ENCODE data around the gene WNK2.

The WNK2 gene

DNA sequence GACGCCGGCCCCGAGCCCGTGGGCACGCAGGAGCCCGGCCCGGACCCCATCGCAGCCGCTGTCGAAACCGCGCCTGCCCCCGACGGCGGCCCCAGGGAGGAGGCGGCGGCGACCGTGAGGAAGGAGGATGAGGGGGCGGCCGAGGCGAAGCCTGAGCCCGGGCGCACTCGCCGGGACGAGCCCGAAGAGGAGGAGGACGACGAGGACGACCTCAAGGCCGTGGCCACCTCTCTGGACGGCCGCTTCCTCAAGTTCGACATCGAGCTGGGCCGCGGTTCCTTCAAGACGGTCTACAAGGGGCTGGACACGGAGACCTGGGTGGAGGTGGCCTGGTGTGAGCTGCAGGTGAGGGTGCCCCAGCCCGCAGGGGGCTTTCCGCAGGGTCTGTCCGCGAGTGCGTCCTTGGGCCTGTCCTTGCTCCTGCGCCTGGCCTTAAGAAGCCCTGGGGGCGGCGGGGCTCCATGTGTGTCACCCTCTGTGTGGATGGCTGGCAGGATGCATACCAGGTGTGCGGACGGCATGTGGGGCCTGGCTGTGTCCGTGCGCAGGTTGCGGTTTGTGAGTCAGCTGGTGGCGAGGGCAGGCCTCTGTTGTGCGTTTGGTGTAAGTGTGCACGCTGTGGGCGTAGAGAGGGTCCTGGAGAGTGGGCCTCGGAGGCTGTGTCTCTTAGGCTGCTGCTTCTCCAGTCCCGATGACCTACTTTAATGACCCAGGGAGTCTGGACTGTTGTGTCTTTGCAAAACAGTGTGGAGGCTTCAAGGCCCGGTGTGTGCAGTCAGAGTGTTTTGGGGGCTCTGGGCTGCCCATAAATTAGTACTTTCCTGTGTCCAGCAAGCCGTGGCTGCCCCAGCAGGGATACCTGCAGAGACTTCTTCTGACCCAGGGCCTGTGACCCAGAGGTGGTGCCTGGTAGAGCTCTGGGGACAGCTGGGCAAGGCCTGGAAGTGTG is 1.6 kb downstream of the WNK2 start:
- no peak for DNase-seq (ENCODE audit: low read depth)

DNA sequence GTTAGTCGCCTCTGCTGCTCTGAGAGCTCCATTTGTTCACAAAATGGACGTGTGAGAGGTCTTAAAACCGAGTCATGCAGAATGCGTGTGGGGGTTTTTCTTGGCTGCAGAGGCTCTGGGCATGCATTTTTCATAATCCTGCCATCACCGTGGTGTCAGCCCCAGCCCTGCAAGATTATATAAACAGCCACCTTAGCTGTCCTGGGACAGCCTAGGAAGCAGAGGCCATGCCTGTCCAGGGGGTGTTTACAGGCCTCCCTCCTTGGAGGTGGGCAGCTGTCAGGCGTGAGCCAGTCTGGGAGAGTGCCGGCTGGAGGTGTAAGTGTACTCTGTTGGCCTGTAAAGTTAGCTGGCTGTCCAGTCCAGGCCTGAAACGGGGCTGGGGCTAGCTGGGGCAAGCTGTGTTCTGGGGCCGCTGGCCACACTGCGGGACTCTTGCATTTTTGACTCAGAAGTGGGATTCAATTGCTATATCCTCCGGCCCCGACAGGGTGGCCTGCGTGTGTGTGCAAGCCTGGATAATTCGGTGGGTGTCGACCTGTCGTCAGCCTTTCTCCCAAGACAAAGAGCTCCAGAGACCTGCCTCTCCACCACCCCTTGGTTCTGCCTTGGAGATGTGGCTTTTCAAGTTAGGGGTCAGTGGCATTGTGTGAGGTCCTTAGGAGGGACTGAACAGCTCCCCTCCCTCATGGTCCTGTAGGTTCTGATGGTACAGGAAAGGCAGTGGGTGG is 2.4 kb downstream of the WNK2 start:
- no peak for DNase-seq (ENCODE audit: low read depth)

DNA sequence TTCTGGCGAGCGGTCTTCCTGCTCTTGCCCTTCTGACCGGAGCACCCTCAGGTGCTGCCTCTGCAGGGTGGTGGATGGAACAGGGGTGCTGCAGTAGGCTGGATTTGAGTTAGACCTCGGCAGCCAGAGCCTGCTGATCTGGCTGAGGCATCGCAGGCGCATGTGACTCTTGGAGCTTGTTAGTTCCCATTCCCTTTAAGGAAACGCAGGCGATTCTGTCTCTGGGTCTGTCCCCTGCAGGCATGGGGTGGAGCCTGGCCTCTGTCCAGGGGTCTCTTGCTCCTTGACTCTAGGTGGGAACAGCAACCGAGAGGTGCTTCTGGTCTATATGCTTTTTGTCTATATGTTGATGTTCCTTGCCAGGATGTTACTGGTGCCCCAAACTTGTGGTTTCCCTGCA is 3.1 kb downstream of the WNK2 start:
- DNase-seq (ENCODE audit: low read depth), result no peak

DNA sequence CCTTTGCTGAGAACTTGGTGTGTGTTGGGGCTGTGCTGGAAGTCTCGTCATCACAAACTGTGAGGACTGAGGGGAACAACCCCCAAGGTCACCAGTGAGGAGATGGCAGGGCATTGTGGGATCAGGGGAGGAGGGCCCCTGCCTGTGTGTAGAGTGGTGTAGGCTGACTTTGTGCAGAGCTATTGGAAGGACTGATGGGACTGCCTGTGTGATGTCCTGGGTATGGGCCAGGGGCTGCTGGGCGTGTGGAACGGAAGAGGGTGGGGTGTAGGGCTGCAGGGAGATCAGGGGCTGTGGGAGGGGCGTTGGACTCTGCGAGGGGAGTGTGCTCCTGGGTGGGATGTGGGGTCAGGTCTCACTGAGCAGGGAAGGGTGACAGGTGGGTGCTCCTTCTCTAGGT is 3.6 kb downstream of the WNK2 start:
- no peak for DNase-seq (ENCODE audit: low read depth)

DNA sequence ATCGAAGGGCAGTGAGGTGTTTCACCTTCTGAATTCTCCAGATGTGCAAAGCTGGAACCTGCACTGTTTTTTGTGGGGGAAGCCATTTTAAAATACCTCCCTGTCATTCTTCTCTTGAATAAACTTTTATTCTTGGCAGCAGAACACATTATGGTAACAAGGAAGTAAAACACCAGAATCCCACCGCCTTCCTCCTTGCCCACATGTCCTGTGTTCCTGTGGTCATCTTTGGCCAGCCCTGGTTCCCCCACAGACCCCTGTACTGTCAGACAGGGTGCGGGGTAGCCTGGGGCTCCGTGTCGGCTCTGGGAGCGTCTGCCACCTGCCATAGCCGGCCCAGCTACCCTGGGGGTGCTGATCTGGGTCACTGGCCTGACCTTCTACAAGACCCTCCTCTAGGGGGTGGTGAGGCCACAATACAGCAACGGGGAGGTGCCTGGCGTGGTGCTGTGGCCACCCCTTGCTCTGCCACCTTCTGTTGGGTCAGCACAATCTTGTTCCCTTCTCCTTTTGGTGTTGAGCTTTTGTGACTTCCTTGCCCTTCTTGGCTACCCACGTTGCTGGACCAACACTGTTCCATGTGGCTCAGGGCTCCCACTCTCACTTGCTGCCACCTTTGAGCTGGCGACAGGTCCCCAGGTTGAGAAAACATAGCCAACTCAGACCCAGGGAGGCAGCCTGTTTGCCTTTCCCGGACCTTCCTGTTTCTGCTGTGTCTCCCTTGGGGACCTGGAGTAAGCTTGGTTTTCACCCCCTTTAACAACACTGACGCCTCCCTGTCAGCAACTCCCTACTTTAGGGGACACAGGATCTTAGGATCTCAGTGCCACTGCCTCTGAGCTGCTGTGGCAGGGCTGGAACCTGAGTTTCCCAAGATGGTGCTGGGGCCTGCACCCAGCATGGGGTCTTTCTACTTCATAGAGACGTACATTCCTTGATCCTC is 4.8 kb downstream of the WNK2 start:
- DNase-seq (ENCODE audit: low read depth), result no peak

DNA sequence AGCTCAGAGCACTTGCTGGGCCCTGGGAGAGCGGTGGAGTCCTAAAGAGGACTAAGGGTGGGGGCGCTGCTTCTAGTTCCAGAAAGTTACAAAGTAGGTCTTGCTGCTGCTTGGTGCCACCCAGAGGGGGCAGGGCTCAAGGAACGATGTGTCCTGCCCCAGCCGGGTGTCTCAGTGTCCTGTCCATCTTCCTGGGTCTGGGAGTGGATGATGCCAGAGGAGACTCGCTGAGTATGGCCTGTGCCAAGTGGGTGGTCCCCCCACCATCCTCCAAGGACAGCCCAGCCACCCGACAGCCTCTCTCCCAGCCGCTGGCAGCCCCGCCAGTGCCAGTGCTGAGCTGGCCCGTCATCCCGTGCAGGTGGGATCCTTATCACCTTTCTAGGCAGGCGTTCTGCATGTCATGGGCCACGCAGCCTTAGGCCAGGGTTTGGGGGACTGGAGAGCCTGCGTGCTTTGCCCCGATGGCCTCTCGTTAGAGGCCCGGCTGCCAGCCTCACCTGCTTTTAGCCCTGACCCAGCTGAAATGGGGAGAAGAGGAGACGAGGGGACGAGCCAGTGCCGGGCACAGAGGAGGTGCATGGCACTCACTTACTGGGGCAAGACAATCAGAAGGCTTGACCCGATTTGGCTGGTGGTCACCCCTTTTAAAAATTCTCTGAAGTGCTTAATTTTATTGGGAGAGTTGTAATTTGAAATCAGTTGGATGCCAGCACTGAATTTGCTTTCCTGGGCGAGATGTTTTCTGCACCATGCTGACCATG is 5.6 kb downstream of the WNK2 start:
- DNase-seq (ENCODE audit: low read depth), result no peak

DNA sequence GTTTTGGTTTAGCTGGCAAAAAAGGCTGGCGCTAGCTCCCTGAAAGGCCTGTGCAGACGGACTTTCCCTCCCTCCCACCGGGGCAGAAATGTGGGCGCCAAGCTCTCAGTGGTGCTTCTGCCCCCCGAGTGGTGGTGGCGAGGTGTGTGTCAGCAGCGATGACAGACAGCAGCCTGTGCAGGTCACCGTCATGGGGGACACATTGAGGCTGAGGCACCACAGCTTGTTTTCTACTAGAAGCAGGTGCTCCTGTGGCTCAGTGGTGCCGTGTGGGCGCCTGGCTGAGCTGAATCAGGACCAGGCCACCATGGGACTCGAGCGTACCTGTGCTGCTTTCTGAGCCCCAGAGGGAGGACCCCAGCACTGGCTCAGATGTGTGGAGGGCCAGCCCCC is 6.2 kb downstream of the WNK2 start:
- DNase-seq (ENCODE audit: low read depth), result no peak

DNA sequence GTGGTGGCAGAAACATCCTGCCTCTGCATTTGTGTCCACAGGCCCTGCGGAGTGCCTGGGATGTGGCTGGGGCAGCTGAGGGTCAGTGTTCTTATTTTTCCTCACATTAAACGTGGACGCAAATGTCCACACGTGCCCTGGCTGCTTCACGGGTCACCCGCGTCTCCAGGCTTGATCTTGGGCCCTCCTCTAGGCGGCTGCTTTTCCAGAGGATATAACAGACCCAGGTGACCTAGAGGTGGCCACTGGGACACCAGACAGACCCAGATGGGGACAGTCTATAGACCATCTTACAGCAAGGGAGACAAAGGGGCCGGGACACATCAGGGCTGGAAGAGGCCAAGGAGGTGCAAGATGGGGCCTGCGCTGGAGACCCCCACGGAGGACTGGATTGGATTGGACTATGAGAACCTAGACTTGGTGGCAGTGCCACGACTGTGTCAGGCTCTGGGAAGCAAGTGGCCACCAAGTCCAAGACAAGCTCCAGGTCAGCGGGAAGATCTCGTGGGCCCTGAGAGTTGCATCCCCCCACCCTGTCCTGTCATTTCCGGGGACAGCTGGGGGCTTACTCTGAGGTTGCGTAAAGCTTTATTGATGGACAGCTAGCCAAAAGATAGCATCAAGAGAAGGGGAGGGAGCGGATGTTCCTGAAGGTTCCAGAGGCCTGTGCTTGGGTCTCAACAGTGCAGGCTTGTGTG is 6.9 kb downstream of the WNK2 start:
- DNase-seq (ENCODE audit: low read depth), result no peak

DNA sequence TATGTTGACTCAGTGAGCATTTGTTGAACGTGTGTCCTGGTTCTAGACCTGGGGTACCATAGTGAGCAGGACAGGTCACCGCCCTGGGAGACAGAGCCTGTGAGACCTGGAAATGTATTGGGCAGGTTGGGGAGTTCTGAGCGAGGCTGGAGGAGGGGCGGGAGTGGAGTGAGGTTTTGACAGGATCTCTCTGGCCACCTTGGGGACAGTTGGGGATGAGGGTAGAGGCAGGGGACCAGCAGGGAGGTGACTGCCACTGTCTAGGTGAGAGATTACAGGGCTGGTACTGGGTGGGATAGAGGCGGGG is 7.4 kb downstream of the WNK2 start:
- no peak for DNase-seq (ENCODE audit: low read depth)

DNA sequence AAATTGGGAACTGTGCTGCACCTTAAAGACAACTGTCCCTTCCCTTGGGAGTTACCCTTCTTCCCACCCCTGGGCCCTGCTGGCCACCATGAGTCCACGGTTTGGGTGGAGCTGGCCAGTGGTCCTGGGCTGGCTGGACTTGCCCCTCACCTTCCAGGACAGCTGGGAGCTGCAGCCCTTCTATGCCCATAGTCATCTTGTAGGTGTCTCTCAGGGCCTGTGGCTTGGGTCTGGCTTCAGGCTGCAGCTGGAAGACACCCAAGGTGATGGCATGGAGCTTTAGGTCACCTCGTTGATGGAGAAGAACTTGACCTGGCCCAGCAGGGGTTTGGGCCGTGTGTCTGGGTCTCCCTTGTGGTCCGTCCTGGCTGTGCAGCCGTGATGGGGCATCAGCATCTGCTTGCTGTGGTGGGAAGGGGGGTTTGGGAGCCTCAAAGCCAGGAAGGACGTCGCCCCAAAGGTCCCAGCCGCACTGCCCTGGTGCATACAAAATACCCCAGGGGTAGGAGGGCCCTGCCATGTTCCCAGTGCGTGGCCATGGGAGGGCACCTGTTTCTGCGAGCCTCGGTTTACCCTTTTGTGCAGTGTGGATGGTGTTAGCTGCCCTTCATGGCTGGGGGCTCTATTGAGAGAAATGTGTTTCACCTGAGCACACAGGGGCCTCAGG is 8.9 kb downstream of the WNK2 start:
- DNase-seq (ENCODE audit: low read depth), result no peak

DNA sequence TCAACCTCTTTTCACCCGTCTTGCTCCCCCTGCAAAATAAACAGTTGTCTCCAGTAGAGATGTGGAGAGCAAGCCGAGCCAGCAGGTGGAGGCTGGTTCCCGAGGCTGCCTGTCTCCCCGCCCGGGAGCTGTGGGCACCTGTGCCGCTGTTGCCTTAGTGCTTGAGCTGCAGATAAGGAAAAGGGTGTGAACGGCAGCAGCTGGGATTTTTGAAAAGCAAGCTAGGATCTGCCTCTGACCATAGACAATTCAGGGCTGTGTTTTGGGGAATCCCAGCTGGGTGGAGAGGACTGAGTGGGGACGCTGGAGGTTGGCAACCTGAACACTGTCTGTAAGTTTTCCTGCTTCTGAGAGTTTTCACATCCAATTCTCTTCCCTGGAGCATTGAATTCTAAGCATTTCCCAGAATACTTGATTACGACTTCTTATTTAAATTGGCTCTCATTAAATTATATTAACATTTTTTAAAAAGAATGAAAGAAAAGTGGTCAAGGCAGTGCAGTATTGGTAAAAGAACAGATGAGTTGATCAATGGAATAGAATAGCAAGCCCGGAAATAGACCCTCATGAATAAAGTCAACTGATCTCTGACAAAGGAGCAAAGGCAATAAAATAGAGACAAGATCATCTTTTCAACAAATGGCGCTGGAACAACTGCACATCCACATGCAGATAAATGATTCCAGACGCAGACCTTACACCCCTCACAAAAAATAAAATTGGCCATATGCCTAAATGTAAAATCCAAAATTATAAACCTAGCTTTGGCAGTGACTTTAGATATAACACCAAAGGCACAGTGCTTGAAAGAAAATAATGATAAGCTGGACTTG is 9.7 kb downstream of the WNK2 start:
- no peak for DNase-seq (ENCODE audit: low read depth)

DNA sequence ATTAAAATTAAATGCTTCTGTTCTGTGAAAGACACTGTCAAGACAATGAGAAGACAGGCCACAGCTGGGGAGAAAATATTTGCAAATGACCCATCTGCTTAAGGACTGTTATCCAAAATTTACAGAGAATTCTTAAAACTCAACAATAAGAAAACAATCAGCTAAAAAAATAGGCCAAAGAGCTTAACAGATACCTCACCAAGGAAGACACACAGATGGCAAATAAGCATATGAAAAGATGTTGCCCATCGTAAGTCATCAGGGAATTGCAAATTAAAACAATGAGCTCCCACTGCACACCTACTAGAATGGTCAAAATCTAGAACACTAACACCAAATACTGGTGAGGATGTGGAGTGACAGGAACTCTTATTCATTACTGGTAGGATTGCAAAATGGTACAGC is 10.3 kb downstream of the WNK2 start:
- no peak for DNase-seq (ENCODE audit: low read depth)

DNA sequence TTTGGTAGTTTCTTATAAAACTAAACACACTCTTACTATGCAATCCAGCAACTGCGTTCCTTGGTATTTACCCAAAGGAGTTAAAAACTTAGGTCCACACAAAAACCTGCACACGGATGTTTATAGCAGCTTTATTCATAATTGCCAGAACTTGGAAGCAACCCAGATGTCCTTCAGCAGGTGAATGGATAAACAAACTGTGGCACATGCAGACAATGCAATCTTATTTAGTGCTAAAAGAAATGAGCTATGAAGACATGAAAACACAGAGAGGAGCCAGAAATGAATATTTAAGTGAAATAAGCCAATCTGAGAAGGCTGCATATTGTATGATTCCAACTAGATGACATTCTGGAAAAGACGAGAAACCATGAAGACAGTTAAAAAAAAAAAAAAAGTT is 10.7 kb downstream of the WNK2 start:
- DNase-seq (ENCODE audit: low read depth), result no peak

DNA sequence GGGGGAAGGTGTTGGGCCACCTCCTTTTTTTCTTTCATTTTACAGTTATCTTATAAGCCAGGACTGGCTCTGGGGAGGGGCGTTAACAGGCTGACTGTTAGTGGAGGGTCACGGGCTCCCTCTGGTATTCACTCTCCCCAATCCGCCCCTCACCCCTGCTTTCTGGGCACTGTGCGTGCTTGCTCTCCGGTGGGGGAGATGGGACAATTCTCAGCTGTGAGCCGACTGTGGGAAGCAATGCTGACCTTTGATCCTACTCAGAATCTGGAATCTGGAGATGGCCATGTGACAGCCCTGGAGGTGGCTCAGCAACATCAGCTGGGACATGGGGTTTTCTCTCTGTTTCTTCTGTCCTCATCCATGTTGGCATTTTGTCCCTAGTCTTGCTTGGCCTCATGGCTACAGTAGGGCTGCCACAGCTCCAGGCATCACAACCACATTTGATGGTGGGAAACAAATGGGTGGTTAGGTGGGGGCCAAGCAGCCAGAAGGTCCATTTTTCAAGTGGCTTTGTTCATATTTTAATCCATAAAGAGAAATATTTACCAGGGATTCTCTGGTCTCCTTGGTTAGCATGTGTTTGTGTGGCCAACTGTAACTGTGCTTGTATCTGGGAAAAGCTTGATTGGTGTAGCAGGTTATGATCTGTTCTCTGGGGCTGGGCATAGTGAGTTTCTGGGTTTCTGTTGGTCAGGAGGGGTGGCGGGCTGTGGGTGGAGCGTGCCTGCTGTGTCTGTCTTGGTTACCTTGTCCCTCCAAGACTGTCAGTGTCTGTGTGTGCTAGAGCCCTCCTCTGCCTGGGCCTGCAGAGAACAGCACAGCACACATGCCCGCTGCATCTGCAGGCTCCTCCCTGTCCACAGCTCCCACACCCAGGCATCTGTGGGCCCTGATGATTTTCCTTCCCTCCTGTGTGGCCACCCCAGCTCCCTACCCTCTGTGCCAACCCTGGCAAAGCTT is 12.4 kb downstream of the WNK2 start:
- no peak for DNase-seq (ENCODE audit: low read depth)

DNA sequence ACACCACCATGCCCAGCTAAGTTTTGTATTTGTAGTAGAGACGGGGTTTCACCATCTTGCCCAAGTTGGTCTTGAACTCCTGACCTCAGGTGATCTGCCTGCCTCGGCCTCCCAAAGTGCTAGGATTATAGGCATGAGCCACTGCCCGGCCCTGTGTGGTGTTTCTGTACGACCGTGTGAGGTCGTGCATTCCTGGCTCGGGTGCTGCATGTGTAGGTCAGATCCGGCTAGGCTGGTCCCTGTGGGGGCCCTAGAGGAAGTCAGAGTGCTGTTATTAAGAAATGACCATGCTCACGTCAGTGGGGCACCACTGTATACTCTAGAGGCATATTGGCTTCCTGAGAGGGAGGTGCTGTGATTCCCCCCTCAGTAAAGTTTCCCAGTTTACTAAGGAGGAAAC is 13.7 kb downstream of the WNK2 start:
- DNase-seq (ENCODE audit: low read depth), result no peak

DNA sequence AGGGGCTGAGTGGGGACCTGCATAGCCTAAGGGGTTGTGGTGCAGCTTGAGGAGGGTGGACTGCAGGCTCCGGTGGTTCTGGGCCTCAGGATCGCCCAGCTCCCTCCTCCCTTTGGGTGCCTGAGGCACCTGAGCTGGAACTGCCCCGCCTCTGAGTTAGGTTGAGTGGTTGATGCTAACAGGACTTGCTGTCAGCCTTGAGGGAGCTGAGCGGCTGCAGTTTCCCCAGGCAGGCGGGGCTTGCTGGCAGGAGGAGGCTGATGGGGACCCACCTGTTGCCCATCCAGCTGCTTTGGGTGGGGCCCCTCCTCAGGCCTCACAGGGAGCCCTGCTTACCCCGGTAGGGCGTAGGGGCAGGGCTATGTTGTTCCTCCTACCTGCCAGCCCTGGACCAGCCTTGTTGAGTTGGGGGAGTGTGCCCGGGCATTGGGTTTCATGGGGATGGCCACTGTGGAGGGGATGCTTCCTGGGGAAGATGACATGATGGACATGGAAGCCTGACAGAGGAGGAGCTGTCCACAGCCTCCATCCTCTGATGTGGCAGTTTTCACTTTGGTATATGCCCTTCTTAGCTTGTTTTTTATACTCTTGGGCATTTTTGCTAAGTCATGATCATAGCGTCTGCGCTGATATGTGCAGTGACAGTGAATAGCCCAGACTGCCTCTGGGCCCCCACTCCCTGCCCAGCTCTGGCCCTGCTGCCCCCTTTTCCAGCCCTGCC is 14.3 kb downstream of the WNK2 start:
- DNase-seq (ENCODE audit: low read depth), result no peak

DNA sequence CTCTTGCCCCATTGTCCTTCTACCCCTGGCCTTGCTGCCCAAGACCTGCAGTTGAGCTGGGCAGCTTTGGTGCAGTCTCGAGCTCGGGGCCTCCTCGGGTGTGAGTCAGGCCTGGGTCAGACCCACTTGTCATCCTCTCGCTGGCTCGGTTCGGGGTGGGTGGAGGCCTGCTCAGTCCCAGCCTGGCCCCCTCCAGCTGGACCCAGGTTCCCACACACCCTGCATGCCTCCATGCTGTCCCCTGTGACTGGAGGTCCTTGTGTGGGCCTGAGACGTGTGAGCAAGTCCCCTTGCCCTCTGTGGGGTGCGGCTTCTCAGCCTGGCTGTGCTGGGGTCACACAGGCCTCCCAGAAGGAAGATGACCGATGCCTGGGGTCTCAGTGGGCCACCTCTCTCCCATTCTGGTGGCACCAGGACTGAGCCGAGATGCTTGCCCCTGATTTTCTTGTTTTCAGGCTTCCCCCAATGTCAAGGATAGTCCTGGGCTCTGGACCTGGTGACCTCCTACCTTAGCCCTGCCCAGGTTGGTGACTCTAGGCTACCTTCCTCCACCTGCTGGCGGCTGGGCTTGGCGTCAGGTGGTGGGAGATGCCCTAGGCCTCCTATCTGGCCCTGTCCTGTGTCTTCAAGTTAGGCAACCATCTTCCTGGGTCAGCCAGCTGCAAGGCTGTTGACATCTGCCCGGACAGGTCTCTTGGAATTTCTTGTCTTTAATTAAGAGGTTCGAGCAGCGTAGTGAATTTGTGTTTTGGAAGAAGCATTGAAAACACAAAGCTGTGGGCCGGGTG is 15.1 kb downstream of the WNK2 start:
- DNase-seq (ENCODE audit: low read depth), result no peak

Data from fibroblast of gingiva (primary cell).